AG10803 (cell line): ENCODE results near the gene RASL12.
A peak's percentile ranks its signal among the peaks of the same experiment; 100 is the strongest.
"Not testable (repeated sequence)": the region's sequence is repeated elsewhere in the genome, so short reads cannot be mapped to it uniquely, and the experiment has no call there.

ENCODE experiments used
- DNase-seq: peaks from one replicate; pipeline ENCODE4 v3.0.0; 2010; ENCODE audit warnings: low read depth
- H3K4me3 ChIP-seq: 2 replicates; pipeline ENCODE4 v1.5.1; 2011; ENCODE audit warnings: mild to moderate bottlenecking, low read length, control low read depth
- CTCF ChIP-seq: conservative IDR thresholded peaks from 2 replicates; pipeline ENCODE4 v1.5.1; 2011; ENCODE audit warnings: mild to moderate bottlenecking, low read length, control low read depth, inconsistent platforms

Gene RASL12

GRCh38 chr15:65044724-65045481 lies 22.9 kb downstream of the RASL12 start, which contains the start of gene SLC51B:
Gene SLC51B (plus strand): TSS chr15:65045387. CDS start chr15:65050005, 4,618 bp downstream.
- no peak for DNase-seq
- H3K4me3 ChIP-seq, result no peak within 1 kb of the TSS
- TF ChIP-seq CTCF, result no peak

- DNase-seq, result peak; percentile 24
- H3K4me3 ChIP-seq, result not testable (repeated sequence)
These were observed 23.6 kb downstream of the RASL12 start for GRCh38 chr15:65044218-65044617.

DNA sequence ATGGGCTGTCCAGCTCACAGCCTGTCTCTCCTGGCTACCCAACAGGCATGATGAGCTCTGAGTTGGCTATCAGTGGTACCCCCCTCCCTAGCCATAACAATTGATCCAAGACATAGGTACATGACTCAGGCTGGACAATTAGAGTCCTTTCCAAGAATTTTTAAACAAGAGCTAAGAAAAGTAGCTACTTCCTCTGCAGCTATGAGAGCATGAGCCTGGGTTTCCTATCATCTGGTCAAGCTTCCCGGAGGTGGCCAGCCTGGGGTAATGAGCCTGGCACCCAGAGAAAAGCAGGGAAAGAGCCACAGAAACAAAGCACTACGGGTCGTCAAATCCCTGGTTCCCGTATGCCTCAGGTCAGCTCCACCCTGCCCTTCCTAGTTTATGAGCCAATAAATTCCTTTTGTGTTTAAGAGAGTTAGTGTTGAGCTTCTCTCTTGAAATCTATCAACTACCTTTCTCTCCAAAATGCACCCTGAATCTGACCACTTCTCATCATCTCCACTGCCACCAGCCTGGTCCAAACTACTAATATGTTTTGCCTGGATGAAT lies 24.9 kb downstream of the RASL12 start:
- no peak for TF ChIP-seq CTCF
- DNase-seq, result no peak
- no peak overlapping the region for H3K4me3 ChIP-seq

DNA sequence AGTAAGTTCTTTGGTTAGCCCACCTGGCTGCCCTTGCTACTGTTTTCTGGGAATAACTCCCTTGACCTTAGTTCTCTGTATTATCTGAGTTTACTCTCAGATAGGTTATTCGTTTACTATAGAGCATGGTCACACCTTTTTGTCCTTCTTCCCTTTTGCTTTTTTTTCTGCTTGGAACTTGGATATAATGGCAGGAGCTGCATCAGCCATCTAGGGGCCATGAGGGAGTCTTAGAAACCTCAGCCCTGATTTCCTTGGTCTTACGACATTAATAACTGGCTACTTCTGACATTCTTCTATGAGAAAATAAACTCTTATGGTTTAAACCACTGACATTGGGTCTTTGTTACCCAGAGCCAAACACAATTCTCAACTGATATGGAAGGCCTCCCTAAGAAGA lies 26.0 kb downstream of the RASL12 start:
- no peak for DNase-seq
- no peak for TF ChIP-seq CTCF

GRCh38 chr15:65040461-65040860 lies 27.3 kb downstream of the RASL12 start:
- H3K4me3 ChIP-seq, result no peak overlapping the region
- DNase-seq, result no peak
- TF ChIP-seq CTCF, result no peak

More for the DNA sequence above, 26.0 kb downstream of the RASL12 start:
- no peak overlapping the region for H3K4me3 ChIP-seq

DNA sequence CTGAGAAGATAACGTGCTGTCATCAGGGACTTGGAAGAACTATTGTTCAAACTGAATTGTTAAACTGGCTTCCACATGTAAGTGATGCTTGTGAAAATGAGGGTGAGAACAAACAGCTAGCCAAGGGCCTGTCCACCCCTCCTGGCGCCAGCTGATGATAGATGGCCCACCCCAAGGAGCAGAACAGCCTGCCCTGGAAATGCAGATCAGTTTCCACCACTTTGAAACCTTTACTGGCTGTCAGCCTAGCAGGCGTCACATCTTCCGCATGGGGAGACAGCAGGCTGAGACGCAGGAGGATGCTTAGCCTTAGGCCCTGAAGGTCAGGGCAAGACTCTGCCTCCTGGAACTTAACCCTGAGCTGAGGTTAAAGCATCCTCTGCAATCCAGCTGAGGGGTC lies 29.0 kb downstream of the RASL12 start:
- no peak for TF ChIP-seq CTCF
- no peak overlapping the region for H3K4me3 ChIP-seq
- DNase-seq, result no peak

GRCh38 chr15:65038428-65038827 lies 29.4 kb downstream of the RASL12 start:
- DNase-seq, result no peak
- H3K4me3 ChIP-seq, result no peak overlapping the region
- no peak for TF ChIP-seq CTCF
